K562 (cell line): ENCODE data around the gene BRME1. TPM values are rescaled to one million over a fixed set of nuclear protein-coding genes. Genes with fewer than 3 reads are reported as not detected.

Experiments
- CAMTA2 ChIP-seq: fragments of 250-450 bp; sonication (Bioruptor Pico); conservative IDR thresholded peaks from 2 replicates; pipeline ENCODE4 v1.5.1; 2022
- CHD2 ChIP-seq: IDR thresholded peaks from 2 replicates; pipeline ENCODE4 v1.6.1; 2011; ENCODE audit warnings: low read depth, low read length
- CREB1 ChIP-seq, 2 experiments: sonication (generic) in 1 of 2; formaldehyde crosslinking in 1 of 2; IDR thresholded peaks; 2 replicates each; pipeline versions ENCODE4 v1.6.1 to v1.8.0; 2012 to 2022; ENCODE audit warnings: inconsistent platforms in 1 of 2, mild to moderate bottlenecking in 1 of 2, missing genetic modification reagents in 1 of 2, moderate library complexity in 1 of 2
- DMBX1 ChIP-seq: fragments of 250-450 bp; sonication (Bioruptor Pico); IDR thresholded peaks from 2 replicates; pipeline ENCODE4 v1.8.0; 2022; ENCODE audit warnings: inconsistent platforms, mild to moderate bottlenecking, moderate library complexity, borderline replicate concordance
- FOSL1 ChIP-seq: fragments of 200-800 bp; sonication (Bioruptor generic); conservative IDR thresholded peaks from 2 replicates; pipeline ENCODE4 v1.6.1; 2016; ENCODE audit warnings: missing genetic modification characterization, missing compliant biosample characterization
- KLF1 ChIP-seq: fragments of 450-650 bp; IDR thresholded peaks from 2 replicates; pipeline ENCODE4 v1.6.1; 2016; ENCODE audit warnings: missing genetic modification characterization, missing compliant biosample characterization
- MAFG ChIP-seq: fragments of 450-650 bp; conservative IDR thresholded peaks from 2 replicates; pipeline ENCODE4 v1.6.1; 2016; ENCODE audit warnings: missing genetic modification characterization, missing compliant biosample characterization
- MIER1 ChIP-seq: fragments of 450-650 bp; IDR thresholded peaks from 2 replicates; pipeline ENCODE4 v1.6.1; 2016; ENCODE audit warnings: antibody characterized with exemption, mild to moderate bottlenecking, low read depth
- MYBL2 ChIP-seq, 2 experiments: fragments of 450-650 bp in 1 of 2; sonication (generic) in 1 of 2; formaldehyde crosslinking in 1 of 2; IDR thresholded peaks; 2 replicates each; pipeline versions ENCODE4 v1.6.1 to v1.8.1; 2017 to 2022; ENCODE audit warnings: borderline replicate concordance in 1 of 2, inconsistent platforms in 1 of 2, low read depth in 1 of 2, mild to moderate bottlenecking in 1 of 2, missing genetic modification reagents in 1 of 2, moderate library complexity in 1 of 2
- PHF20 ChIP-seq: fragments of 450-650 bp; IDR thresholded peaks from 2 replicates; pipeline ENCODE4 v1.6.1; 2018; ENCODE audit not compliant: partially characterized antibody
- RBFOX2 ChIP-seq: fragments of 200-400 bp; formaldehyde crosslinking; IDR thresholded peaks from 2 replicates; pipeline ENCODE4 v1.6.1; 2017; ENCODE audit warnings: low read depth, mild to moderate bottlenecking, low read length, moderate library complexity
- TAF1 ChIP-seq: IDR thresholded peaks from 2 replicates; pipeline ENCODE4 v1.6.1; 2011; ENCODE audit warnings: mild to moderate bottlenecking, low read length, moderate library complexity; ENCODE audit not compliant: insufficient read depth, control insufficient read depth, severe bottlenecking; ENCODE audit errors: extremely low read depth
- ZFX ChIP-seq: sonication (generic); formaldehyde crosslinking; IDR thresholded peaks from 2 replicates; pipeline ENCODE4 v1.8.0; 2022; ENCODE audit warnings: mild to moderate bottlenecking, missing genetic modification reagents, moderate library complexity
- ZNF668 ChIP-seq: fragments of 250-450 bp; sonication (Bioruptor Pico); IDR thresholded peaks from 2 replicates; pipeline ENCODE4 v1.8.0; 2022; ENCODE audit warnings: mild to moderate bottlenecking, inconsistent platforms
- polyA plus RNA-seq, 8 experiments: library from polyadenylated mRNA; depleted of rRNA in 4 of 8; stranded (reverse) in 5 of 8; unstranded in 3 of 8; fragments of >200 nt; fragmentation: Nextera tagmentation in 2 of 8; fragmentation: Illumina TruSeq in 1 of 8; extraction: Ambion mirVana in 2 of 8; extraction: Trizol in 1 of 8; gene quantifications; 2 replicates each; pipeline versions ENCODE4 v1.2.1 to v1.2.3, GENCODE V29; 2011 to 2014; ENCODE audit warnings: inconsistent platforms in 1 of 8, missing spikeins in 1 of 8
- total RNA-seq, 7 experiments: library from RNA; depleted of rRNA in 6 of 7; stranded (reverse); fragments of >200 nt in 6 of 7; fragmentation: Illumina TruSeq in 2 of 7; extraction: Trizol in 2 of 7; gene quantifications; 2 replicates each; pipeline versions ENCODE4 v1.2.1 to v1.2.3, GENCODE V29; 2011 to 2021; ENCODE audit warnings: low replicate concordance in 1 of 7
- TF ChIP-seq, protein P1 (sequence below): sonication (generic); formaldehyde crosslinking; IDR thresholded peaks from 2 replicates; pipeline ENCODE4 v1.8.1; 2023; ENCODE audit warnings: mild to moderate bottlenecking, missing genetic modification reagents
- TF ChIP-seq, protein P2 (sequence below): sonication (generic); formaldehyde crosslinking; IDR thresholded peaks from 2 replicates; pipeline ENCODE4 v1.8.0; 2022; ENCODE audit warnings: mild to moderate bottlenecking, missing genetic modification reagents
- TF ChIP-seq, protein P3 (sequence below): fragments of 250-450 bp; sonication (Bioruptor Pico); IDR thresholded peaks from 2 replicates; pipeline ENCODE4 v1.8.0; 2021; ENCODE audit warnings: moderate library complexity, mild to moderate bottlenecking, inconsistent platforms
- TF ChIP-seq, protein P4 (sequence below): sonication (generic); formaldehyde crosslinking; IDR thresholded peaks from 2 replicates; pipeline ENCODE4 v1.4.0; 2020; ENCODE audit warnings: mild to moderate bottlenecking, missing genetic modification reagents

The BRME1 gene
- total and polyA plus RNA-seq, 9 of the 15 experiments (the other 6 are each of a cell fraction or from before 2014, with no cell fraction given): 0.75 to 6.1 (median 3.6) TPM

DNA sequence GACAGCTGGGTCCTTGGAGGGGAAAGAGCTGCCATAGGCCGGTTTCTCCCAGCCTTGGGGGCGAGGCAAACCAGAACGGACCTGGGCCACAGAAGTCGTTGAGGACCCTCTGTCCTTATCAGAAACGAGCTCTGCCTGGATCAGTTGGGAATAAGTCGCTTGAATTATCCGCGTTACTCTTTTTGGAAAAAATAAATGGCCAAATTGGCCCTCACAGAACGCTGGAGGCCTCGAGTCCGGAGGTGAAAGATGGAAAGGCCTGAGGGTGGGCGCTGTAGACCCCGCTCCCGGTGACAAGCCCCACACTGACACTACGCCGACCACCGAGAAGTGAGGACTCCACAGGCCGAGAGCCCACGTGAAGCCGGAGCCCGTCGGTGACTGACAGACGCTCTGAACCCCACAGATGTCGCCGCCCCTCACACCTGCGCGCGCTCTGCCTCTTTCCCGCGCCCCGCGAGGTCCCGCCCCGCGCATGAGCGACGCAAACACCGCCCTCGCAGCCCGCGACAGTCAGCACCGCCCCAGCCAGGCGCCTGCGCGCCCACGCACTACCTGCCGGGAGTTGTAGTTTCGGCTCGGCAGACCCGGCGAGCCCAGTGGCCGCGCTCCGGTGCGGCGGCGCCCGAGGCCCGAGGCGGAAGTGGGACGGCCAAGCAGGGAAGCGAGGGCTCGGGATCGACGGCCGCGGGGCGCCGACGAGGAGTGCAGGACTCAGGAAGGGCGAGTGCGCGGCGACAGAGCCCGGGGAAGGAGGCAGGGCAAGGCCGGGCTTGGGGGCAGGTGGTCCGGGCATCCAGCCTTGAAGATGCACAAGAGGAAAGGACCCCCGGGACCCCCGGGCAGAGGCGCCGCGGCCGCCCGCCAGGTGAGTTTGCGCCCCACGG lies at the start of gene BRME1, which contains the start of gene CC2D1A (continued):
- TF ChIP-seq, protein P1, sequence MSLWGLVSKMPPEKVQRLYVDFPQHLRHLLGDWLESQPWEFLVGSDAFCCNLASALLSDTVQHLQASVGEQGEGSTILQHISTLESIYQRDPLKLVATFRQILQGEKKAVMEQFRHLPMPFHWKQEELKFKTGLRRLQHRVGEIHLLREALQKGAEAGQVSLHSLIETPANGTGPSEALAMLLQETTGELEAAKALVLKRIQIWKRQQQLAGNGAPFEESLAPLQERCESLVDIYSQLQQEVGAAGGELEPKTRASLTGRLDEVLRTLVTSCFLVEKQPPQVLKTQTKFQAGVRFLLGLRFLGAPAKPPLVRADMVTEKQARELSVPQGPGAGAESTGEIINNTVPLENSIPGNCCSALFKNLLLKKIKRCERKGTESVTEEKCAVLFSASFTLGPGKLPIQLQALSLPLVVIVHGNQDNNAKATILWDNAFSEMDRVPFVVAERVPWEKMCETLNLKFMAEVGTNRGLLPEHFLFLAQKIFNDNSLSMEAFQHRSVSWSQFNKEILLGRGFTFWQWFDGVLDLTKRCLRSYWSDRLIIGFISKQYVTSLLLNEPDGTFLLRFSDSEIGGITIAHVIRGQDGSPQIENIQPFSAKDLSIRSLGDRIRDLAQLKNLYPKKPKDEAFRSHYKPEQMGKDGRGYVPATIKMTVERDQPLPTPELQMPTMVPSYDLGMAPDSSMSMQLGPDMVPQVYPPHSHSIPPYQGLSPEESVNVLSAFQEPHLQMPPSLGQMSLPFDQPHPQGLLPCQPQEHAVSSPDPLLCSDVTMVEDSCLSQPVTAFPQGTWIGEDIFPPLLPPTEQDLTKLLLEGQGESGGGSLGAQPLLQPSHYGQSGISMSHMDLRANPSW (CRISPR knock-in tag): no peak
- TF ChIP-seq CHD2: peak; percentile 74
- TF ChIP-seq DMBX1: peak; percentile 63; the same call in 1 of the 2 replicates
- no peak for TF ChIP-seq MAFG (tag)
- TF ChIP-seq, protein P2, sequence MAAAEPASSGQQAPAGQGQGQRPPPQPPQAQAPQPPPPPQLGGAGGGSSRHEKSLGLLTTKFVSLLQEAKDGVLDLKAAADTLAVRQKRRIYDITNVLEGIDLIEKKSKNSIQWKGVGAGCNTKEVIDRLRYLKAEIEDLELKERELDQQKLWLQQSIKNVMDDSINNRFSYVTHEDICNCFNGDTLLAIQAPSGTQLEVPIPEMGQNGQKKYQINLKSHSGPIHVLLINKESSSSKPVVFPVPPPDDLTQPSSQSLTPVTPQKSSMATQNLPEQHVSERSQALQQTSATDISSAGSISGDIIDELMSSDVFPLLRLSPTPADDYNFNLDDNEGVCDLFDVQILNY (CRISPR knock-in tag): peak; percentile 93; the same call in 1 of the 2 replicates
- peak; percentile 89 for TF ChIP-seq CREB1 (IDR thresholded peaks at IDR 0.05)
- TF ChIP-seq CREB1 (CRISPR knock-in tag; IDR thresholded peaks at IDR 0.05): peak; percentile 92
- TF ChIP-seq ZFX (CRISPR knock-in tag): peak; percentile 91
- TF ChIP-seq, protein P3, sequence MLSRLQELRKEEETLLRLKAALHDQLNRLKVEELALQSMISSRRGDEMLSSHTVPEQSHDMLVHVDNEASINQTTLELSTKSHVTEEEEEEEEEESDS (CRISPR knock-in tag): no peak
- TF ChIP-seq ZNF668: 0 out of 2 replicates have a peak, but pooled peaks have one; percentile 33
- no peak for TF ChIP-seq MYBL2 (IDR thresholded peaks at IDR 0.05; ENCODE audit: low read depth)
- TF ChIP-seq MYBL2 (CRISPR knock-in tag; IDR thresholded peaks at IDR 0.05; ENCODE audit: borderline replicate concordance): no peak
- peak; percentile 69; the same call in 1 of the 2 replicates for TF ChIP-seq KLF1 (tag)
- TF ChIP-seq MIER1: no peak
- TF ChIP-seq, protein P4, sequence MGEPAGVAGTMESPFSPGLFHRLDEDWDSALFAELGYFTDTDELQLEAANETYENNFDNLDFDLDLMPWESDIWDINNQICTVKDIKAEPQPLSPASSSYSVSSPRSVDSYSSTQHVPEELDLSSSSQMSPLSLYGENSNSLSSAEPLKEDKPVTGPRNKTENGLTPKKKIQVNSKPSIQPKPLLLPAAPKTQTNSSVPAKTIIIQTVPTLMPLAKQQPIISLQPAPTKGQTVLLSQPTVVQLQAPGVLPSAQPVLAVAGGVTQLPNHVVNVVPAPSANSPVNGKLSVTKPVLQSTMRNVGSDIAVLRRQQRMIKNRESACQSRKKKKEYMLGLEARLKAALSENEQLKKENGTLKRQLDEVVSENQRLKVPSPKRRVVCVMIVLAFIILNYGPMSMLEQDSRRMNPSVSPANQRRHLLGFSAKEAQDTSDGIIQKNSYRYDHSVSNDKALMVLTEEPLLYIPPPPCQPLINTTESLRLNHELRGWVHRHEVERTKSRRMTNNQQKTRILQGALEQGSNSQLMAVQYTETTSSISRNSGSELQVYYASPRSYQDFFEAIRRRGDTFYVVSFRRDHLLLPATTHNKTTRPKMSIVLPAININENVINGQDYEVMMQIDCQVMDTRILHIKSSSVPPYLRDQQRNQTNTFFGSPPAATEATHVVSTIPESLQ (CRISPR knock-in tag): peak; percentile 99
- peak; percentile 91 for TF ChIP-seq RBFOX2
- no peak for TF ChIP-seq FOSL1 (tag)
- peak; percentile 71 for TF ChIP-seq PHF20
- TF ChIP-seq TAF1: peak; percentile 61
- TF ChIP-seq CAMTA2 (CRISPR knock-in tag): no peak
